Measurements from ENCODE around the gene UBR3.

- no peak for TF ChIP-seq POLR2AphosphoS5 (IDR thresholded peaks at IDR 0.05)
- no peak for TF ChIP-seq CTCF (IDR thresholded peaks at IDR 0.05)
- TF ChIP-seq POLR2A (IDR thresholded peaks at IDR 0.05): no peak
- no peak for TF ChIP-seq EP300 (IDR thresholded peaks at IDR 0.05)
Measured at GRCh38 chr2:169819106-169819505, 8.1 kb upstream of the UBR3 start.
